Limb (tissue), 2 donors: Measurements from ENCODE around the gene SYT6.

ENCODE experiments used
- DNase-seq, 2 donors: peaks; one replicate each; pipeline ENCODE4 v3.0.0-alpha.2; 2016; ENCODE audit errors: extremely low spot score in 2 of 2

The SYT6 gene

DNA sequence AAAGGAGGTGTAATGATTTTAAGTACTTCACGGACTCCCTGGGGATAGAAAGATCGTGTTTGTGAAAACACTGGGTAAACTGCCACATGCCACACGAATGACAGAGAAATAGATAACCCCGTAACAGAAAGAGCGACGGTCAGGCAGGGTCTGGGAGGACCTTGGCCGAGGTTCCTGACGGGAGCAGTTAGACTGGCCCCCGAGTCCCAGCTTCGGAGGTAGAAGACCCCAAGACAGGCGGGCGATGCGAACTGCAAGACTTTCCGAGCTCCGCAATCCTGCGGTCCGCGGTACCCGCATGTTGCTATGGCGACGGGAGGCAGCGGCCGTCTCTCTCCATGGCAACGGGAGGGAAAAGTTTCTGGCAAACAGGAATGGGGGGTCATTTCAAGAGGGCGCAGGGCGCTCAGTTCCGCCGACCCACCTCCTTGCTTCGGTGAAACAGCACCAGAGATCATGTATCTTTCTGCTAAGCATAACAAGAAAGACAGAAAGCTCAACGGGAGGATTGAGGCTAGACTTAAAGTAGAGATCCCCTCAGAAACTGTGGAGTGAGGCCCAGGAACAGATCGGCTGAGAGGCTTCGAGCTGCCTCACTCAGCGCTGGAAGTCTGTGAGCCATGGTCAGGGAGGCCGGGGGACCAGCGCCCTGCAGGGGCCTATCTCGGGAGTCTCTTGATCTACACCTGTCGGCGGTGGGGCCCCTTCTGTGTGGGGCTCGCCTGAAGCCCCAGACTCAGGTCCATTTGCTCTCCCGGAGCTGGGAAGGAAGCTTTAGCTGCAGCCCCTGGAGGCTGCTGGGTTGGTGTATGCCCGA lies 685 bp upstream of the SYT6 start:
- peak in 1 of 2 donors; percentile 77 for DNase-seq

- DNase-seq = peak in 1 of 2 donors; percentile 69
These were observed 985 bp downstream of the SYT6 start for GRCh38 chr1:114152508-114153260.

DNA sequence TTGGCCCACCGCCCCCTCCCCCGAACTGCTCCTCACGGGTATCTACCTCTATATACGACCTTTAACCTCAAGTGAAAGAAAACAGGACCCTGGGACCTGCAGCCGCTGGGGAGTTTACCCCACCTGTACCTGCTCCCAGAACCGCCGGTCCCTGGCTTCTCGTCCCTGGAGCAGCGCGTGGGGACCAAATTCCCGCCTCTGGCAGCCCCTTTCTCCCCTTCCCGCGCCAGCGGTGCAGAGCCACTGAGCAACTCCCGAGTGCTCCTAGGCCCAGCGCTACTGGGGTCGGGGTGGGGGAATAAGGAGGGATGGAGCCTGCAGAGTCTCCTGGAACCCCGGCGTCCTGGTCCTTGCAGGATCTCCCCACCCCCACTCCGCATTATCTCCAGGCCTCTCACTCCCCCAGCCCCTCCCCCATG lies 1.6 kb downstream of the SYT6 start:
- no peak for DNase-seq

DNA sequence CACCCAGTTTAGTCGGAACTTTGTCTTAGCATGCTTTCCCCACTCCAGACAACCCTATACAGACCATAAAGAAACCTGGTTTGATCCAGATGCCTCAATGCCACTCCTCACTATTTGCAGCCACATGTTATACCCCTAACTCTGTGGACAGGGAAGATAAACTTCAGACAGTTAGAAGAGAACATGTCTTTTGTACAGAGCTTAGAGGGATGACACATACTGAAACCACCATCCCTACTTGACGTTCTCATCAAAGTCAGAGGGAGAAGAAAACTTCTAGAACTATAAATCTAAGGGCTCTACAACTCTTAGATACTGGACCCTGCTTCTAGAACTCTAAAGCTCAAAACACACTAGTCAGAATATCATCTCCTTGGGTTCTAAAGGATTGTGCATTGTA lies 3.7 kb downstream of the SYT6 start:
- no peak for DNase-seq

DNA sequence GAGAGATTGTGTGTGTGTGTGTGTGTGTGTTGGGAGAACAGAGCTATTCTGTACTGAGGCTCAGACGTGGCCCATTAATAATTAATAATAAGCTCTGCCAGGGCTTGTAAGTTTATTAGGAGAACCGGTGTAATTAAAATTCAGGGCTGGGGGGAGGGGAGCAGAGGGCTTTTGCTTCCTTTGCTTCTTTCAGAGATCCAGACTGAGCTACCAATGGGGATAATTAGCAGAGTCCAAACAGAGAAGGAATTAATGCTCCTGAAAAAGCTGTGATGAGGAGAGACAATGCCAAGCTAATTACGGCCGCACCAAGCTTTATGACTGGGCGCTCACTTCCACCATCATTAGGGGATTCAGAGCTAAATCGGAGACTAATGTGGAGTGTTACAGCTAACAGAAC lies 4.5 kb downstream of the SYT6 start:
- DNase-seq = no peak

GRCh38 chr1:114145504-114146151 lies 8.0 kb downstream of the SYT6 start:
- no peak for DNase-seq

GRCh38 chr1:114144016-114144415 lies 9.7 kb downstream of the SYT6 start:
- no peak for DNase-seq

GRCh38 chr1:114139540-114139939 lies 14.1 kb downstream of the SYT6 start:
- DNase-seq = no peak

GRCh38 chr1:114137497-114137896 lies 16.2 kb downstream of the SYT6 start:
- DNase-seq = no peak

GRCh38 chr1:114135786-114136185 lies 17.9 kb downstream of the SYT6 start:
- no peak for DNase-seq

- no peak for DNase-seq
These were observed 19.2 kb downstream of the SYT6 start for GRCh38 chr1:114134518-114134917.

GRCh38 chr1:114133129-114133528 lies 20.5 kb downstream of the SYT6 start:
- DNase-seq = no peak

DNA sequence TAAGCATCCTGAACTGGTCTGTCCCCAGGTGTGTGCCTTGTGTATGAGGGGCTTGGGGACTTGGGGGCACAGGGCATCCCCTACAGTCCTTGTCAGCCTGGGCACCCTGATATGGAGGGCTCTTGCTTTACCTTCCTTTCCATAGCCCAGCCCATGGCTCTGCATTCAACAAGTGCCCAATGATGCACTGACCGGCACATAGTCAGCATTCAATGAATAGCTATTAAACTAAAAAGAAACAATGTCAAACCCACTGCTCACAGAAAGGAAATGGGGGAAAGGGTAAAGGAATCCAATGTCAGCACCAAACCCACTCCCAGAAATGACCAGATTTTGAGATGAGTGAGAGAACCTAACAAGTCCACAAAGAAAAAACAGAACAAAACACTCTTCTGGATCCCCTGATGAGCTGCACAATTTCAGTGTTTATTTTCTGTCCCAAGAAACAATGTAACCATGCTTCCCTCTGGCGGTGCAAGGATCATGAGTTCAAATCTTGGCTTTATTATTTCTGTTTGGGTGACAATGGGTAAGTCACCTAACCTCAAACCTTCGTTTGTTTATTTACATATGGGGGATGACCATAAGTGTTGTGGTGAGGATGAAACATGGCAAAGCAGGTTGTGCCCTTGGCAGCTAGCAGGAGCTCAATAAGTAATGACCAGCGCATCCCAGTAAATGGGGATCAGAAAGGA lies 22.0 kb downstream of the SYT6 start:
- DNase-seq = no peak

DNA sequence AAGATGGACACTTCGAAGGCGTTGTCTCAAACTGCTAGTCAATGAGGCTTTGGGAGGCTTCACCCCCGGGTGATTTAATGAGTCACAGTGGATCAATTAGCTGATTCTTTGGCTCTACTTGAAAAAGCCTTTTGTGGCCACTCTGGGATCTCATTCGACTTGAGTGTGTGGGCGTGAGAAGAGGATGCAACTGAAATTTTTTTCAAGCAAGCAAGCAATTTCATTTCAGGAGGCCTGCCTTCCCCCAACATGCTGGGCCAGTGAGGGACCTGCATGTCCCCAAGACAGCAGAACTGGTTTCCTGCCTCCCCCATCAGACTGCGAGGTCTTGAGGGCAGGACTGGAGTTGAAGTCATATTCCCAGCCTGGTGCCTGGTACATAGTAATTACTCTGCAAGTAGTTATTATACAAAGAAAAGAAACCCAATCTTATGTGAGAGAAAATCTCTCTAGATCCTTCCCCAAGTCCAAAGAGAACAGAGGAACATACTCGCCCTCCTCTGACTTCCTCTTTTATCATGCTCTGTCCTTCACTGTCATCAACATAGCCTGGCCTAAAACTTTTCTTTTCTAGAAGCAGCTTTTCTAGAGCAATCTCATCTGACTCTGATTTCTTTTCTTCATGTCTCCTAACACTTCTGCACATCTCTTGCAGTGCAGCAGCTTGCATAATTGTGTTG lies 22.7 kb downstream of the SYT6 start:
- no peak for DNase-seq

DNA sequence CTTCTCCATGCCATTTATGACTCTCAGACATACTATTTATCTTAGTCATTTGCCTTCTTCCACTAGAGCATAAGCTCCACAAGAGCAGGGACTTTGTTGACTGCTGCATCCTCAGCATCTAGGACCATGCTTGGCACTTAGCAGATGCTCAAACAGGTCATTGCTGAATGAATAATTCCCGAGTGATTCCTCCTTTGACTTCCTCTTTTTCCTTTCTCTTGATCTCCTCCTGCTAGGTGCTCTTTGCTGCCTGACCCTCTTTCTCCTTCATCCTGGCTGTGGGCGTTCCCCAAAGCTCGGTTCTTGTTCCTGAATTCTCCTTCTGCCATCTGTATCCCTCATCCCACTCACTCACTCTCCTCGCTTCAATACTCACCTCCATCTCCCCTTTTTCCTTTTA lies 23.5 kb downstream of the SYT6 start:
- no peak for DNase-seq

GRCh38 chr1:114128293-114128692 lies 25.4 kb downstream of the SYT6 start:
- no peak for DNase-seq

GRCh38 chr1:114126261-114127095 lies 27.2 kb downstream of the SYT6 start:
- DNase-seq = no peak

GRCh38 chr1:114124644-114125043 lies 29.0 kb downstream of the SYT6 start:
- DNase-seq = no peak

DNA sequence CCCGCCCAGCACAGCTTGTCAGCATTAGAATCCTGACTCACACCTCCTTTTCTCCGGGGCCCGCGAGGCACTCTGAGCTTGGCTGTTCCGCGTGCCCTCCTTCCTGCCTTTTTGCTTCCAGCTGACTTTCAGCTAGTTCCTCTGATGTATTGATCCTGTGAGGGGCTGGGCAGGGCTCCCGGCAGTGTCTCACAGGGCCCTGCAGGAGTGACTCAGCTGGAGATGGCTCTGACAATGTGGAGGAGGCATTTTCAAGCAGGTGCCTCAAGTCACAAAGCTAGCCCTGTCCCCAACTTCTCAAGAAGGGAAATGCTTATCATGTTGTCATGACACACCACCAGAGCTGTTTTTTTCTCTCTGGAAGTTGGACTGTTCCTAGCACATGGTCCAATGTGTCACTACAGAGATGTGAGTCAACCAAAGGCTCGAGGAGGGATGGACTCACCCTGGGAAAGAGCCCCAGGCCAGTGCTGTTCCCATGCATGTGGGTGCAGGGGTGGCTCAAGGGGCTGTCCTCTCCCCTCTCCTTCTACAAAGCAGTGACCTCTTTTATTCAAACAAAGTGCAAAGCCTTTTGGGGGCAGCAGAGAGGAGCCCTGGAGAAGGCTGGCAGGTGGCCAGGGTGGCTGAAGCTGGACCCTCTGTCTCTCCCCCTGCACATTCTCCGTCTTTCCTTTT lies 30.6 kb downstream of the SYT6 start:
- DNase-seq = no peak
